ENCODE data around the gene NMUR1.
"Not testable (repeated sequence)": the region's sequence is repeated elsewhere in the genome, so short reads cannot be mapped to it uniquely, and the experiment has no call there.

The NMUR1 gene

DNA sequence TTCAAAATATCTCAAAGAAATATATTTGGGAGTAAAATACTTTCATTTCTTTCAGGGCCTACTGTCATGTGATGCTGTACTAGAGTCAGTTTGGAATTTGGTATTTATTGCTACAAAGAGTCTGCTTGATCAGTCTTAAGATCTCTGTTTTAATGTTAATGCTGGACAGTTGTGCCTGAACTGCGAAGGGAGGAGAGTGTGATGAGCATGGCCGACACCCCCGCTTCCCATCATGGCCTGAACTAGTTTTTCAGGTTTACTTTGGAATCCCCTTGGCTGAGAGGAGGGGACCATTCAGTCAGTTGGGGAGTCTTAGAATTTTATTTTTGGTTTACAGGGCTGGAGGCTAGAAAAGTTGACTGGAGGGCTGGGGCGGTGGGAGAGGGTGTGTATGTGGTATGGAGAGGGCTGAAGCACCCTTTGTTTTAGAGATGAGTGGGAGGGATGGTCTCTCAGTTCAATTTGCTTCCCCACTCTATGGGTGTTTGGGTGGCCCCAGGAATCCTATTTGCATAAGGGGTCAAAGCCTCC is 41.5 kb upstream of the NMUR1 start:
- TF ChIP-seq, protein P1, sequence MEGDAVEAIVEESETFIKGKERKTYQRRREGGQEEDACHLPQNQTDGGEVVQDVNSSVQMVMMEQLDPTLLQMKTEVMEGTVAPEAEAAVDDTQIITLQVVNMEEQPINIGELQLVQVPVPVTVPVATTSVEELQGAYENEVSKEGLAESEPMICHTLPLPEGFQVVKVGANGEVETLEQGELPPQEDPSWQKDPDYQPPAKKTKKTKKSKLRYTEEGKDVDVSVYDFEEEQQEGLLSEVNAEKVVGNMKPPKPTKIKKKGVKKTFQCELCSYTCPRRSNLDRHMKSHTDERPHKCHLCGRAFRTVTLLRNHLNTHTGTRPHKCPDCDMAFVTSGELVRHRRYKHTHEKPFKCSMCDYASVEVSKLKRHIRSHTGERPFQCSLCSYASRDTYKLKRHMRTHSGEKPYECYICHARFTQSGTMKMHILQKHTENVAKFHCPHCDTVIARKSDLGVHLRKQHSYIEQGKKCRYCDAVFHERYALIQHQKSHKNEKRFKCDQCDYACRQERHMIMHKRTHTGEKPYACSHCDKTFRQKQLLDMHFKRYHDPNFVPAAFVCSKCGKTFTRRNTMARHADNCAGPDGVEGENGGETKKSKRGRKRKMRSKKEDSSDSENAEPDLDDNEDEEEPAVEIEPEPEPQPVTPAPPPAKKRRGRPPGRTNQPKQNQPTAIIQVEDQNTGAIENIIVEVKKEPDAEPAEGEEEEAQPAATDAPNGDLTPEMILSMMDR (IDR thresholded peaks at IDR 0.05; ENCODE audit: low read length, missing control alignments), result no peak
- H3K4me3 ChIP-seq (replicated peaks; ENCODE audit: low read depth, low read length), result no peak overlapping the region
- no peak for DNase-seq (ENCODE audit: low read depth)

DNA sequence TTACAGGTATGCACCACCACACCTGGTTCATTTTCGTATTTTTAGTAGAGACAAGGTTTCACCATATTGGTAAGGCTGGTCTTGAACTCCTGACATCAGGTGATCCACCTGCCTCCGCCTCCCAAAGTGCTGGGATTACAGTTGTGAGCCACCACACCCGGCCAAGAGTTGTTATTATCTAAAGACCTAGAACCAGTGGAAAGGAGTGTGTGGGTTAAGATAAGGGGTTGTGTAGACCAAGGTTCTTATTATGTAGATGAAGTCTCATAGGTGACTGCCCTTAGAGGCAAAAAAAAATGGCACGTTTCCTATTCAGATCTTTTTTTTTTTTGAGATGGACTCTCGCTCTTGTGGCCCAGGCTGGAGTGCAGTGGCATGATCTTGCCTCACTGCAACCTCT is 40.7 kb upstream of the NMUR1 start:
- H3K4me3 ChIP-seq (replicated peaks; ENCODE audit: low read depth, low read length); DNase-seq (ENCODE audit: low read depth): not testable (repeated sequence)

DNA sequence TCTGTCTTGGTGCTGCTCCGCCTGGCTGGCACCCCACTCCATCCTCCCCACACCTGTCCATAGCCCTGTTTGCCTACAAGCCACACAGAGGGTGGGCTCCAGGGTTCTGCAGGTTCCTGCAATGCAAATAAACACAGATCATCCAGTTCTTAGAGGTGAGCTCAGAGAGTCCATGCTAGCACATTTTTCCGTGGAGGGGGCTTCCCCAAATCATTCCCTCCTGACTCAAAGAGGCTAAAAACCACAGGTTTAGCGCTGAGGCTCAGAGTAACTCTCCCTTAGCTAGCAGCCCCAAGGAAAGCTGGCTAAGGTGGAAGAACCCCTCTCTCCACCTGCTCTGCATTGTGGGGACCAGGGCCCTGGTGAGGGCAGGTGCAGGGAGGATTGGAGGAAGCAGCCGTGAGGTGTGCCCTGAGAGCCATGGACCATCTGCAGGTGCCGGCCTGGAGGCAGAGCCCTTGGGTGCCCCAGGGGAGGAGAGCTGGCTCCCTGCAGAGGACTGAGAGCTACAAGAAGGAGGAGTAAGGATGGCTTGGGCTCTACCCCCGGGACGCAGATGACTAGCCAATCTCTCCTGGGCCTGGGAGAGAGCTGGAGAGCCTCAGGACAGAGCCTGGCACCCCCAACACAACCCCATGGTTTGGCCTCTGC is 38.7 kb upstream of the NMUR1 start:
- TF ChIP-seq, protein P1 (IDR thresholded peaks at IDR 0.05; ENCODE audit: low read length, missing control alignments), result no peak
- no peak overlapping the region for H3K4me3 ChIP-seq (replicated peaks; ENCODE audit: low read depth, low read length)
- no peak for DNase-seq (ENCODE audit: low read depth)

DNA sequence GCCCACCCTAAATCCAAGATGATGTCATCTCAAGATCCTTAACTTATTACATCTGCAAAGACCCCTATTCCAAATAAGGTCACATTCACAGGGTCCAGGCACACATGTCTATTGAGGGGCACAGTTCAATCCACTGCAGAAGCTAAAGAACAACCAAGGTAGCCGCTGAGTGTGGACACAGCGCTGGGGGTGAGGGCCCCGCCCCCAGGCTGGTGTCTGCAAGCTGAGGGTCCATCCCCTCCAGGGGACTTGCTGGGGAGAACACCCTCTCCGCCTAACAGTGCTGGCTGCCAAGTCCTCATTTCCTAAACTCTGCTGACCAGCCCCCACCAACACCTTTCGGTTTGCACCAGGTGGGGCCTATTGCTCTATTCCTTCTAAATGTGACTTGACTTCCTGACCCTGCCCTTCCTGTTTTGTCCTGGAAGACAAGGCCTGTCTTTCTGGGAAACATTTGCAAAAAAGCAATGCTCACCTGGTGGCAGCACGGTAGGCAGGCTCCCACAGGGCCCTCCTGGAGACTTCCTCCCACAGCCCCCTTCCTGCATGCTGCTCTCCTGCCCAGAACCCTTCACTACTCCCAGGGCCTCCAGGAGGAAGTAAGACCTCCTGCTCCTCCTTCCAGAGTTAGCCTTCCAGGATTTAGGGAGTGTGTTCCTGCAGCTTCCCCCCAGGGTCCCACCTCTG is 38.0 kb upstream of the NMUR1 start:
- TF ChIP-seq, protein P1 (IDR thresholded peaks at IDR 0.05; ENCODE audit: low read length, missing control alignments), result no peak
- no peak for DNase-seq (ENCODE audit: low read depth)
- no peak overlapping the region for H3K4me3 ChIP-seq (replicated peaks; ENCODE audit: low read depth, low read length)

DNA sequence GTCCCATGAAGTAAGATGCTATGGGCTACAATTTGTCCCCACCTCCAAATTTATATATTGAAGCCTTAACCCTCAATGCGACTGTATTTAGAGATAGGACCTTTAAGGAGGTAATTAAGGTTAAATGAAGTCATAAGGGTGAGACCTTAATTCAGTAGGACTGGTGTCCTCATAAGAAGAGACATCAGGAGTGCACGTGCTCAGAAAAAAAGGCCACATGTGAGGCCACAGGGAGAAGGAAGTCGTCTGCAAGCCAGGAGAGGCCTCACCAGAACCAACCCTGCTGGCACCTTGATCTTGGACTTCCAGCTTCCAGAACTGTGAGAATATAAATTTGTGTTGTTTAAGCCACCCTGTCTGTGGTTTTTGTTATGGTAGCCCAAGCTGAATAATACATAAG is 36.9 kb upstream of the NMUR1 start:
- TF ChIP-seq, protein P1 (IDR thresholded peaks at IDR 0.05; ENCODE audit: low read length, missing control alignments), result no peak
- no peak overlapping the region for H3K4me3 ChIP-seq (replicated peaks; ENCODE audit: low read depth, low read length)
- DNase-seq (ENCODE audit: low read depth), result no peak

DNA sequence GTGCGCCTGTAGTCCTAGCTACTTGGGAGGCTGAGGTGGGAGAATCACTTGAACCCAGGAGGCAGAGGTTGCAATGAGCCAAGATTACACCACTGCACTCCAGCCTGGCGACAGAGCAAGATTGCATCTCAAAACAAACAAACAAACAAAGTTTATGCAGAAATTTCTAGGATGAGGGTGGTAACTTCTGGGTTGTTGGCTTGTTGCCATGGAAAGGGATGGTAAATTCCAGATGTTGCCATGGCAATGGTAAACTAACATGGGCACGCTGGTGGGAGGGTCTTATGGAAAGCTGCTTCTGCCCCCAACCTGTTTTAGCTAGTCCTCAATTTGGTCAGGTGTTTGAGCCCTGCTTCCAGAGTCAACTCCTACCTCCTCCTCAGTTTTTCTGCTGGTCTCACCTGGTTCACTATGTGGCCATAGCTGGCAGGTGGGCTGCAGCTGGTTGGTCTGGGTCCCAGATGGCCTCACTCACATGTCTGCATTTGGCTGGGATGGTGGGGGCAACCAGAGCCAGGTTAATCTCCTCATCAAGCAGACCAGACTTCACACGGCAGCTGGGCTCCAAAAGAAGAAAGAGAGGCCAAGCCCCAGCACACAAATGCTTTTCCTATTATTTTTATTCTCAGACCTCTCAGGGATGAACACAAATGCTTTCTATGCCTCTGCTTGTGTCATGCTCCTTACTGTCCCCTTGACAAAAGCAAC is 35.8 kb upstream of the NMUR1 start:
- TF ChIP-seq, protein P1 (IDR thresholded peaks at IDR 0.05; ENCODE audit: low read length, missing control alignments), result no peak
- DNase-seq (ENCODE audit: low read depth), result no peak
- H3K4me3 ChIP-seq (replicated peaks; ENCODE audit: low read depth, low read length), result no peak overlapping the region

DNA sequence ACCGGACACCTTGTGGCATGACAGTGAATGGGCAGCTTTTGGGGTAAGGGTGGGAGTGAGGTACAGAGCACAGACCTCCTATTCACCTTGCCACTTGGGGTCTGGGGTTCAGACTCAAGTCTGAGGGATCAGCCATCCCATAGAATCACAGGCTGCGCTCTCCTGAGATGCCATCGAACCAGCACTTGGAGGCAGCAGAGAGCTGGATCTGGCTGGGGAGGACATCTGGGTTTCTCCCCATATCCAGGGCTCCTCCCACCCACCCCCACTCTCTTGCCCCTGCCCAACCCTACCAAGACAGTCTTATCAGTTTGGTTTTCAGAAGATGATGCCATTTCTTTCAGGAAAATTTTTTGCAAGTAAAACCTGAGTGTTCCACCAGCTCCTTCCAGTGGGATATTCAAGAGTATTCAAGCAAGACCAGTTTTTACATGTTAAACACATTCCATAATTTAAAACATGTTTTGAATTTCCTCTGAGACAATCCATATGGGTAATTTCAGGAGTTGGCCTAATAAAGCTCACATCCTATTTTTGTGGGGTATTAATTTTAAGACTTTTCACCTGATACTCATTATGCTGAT is 33.2 kb upstream of the NMUR1 start:
- TF ChIP-seq, protein P1 (IDR thresholded peaks at IDR 0.05; ENCODE audit: low read length, missing control alignments), result peak; percentile 78
- peak; percentile 67 for DNase-seq (ENCODE audit: low read depth)
- no peak overlapping the region for H3K4me3 ChIP-seq (replicated peaks; ENCODE audit: low read depth, low read length)
